GM19324 (cell line): ENCODE results near the gene CD6.

Experiments
- ATAC-seq: cut with Tn5 transposase; IDR thresholded peaks from one replicate; pipeline ENCODE4 v1.9.1; 2021; ENCODE audit warnings: mild to moderate bottlenecking, moderate library complexity; ENCODE audit not compliant: unreplicated experiment, low FRiP score

The CD6 gene

GRCh38 chr11:61069427-61069826, 97.9 kb downstream of the CD6 start:
- no peak for ATAC-seq
